K562 (cell line): Measurements from ENCODE around the gene ZNRF1. TPM values are rescaled to one million over a fixed set of nuclear protein-coding genes. Genes with fewer than 3 reads are reported as not detected.

ENCODE experiments used
- ARID1B ChIP-seq: fragments of 450-650 bp; IDR thresholded peaks from 2 replicates; pipeline ENCODE4 v1.6.1; 2016; ENCODE audit warnings: antibody characterized with exemption, mild to moderate bottlenecking, inconsistent platforms
- CC2D1A ChIP-seq: fragments of 450-650 bp; IDR thresholded peaks from 2 replicates; pipeline ENCODE4 v1.6.1; 2017; ENCODE audit warnings: mild to moderate bottlenecking
- CTBP1 ChIP-seq: fragments of 450-650 bp; IDR thresholded peaks from 2 replicates; pipeline ENCODE4 v1.6.1; 2016; ENCODE audit warnings: borderline replicate concordance
- ERF ChIP-seq: fragments of 450-650 bp; formaldehyde crosslinking; IDR thresholded peaks from 2 replicates; pipeline ENCODE4 v1.4.0; 2020; ENCODE audit warnings: mild to moderate bottlenecking, mixed read lengths
- ETS2 ChIP-seq: IDR thresholded peaks from 2 replicates; pipeline ENCODE4 v1.6.1; 2016; ENCODE audit warnings: borderline replicate concordance, missing genetic modification characterization, mild to moderate bottlenecking, moderate library complexity, missing compliant biosample characterization; ENCODE audit not compliant: poor library complexity, severe bottlenecking
- FOS ChIP-seq: IDR thresholded peaks from 3 replicates; pipeline ENCODE4 v1.6.1; 2011; ENCODE audit not compliant: insufficient read length; ENCODE audit errors: extremely low read depth
- GATA2 ChIP-seq: sonication (generic); formaldehyde crosslinking; IDR thresholded peaks from 2 replicates; pipeline ENCODE4 v1.4.0; 2020; ENCODE audit warnings: mild to moderate bottlenecking, missing genetic modification reagents
- HCFC1 ChIP-seq: IDR thresholded peaks from 2 replicates; pipeline ENCODE4 v1.6.1; 2012; ENCODE audit warnings: low read depth, low read length, improper control_type of control experiment
- HNRNPK ChIP-seq: fragments of 200-400 bp; formaldehyde crosslinking; IDR thresholded peaks from one replicate; pipeline ENCODE4 v1.6.1; 2018; ENCODE audit warnings: mild to moderate bottlenecking, low read depth, low read length; ENCODE audit not compliant: poor library complexity, severe bottlenecking
- MCM7 ChIP-seq, 2 experiments: fragments of 450-650 bp; IDR thresholded peaks; 2 replicates each; pipeline ENCODE4 v1.6.1; 2016 to 2018
- MEF2A ChIP-seq: IDR thresholded peaks from 2 replicates; pipeline ENCODE4 v1.6.1; 2011; ENCODE audit warnings: low read depth, mild to moderate bottlenecking, low read length, moderate library complexity; ENCODE audit not compliant: control insufficient read depth
- NCOA4 ChIP-seq: fragments of 450-650 bp; IDR thresholded peaks from 2 replicates; pipeline ENCODE4 v1.6.1; 2018; ENCODE audit warnings: mild to moderate bottlenecking; ENCODE audit not compliant: partially characterized antibody
- NFE2L1 ChIP-seq: fragments of 450-650 bp; IDR thresholded peaks from 2 replicates; pipeline ENCODE4 v1.6.1; 2016; ENCODE audit warnings: missing genetic modification characterization, low read depth, mild to moderate bottlenecking, missing compliant biosample characterization, moderate library complexity, borderline replicate concordance
- RNF2 ChIP-seq: sonication (generic); IDR thresholded peaks from 2 replicates; pipeline ENCODE4 v1.6.1; 2016
- SLC30A9 ChIP-seq: fragments of 250-450 bp; sonication (Bioruptor Pico); IDR thresholded peaks from 2 replicates; pipeline ENCODE4 v1.8.0; 2022; ENCODE audit warnings: mild to moderate bottlenecking, moderate library complexity
- SMARCA4 ChIP-seq: fragments of 450-650 bp; IDR thresholded peaks from 2 replicates; pipeline ENCODE4 v1.6.1; 2016
- SMARCA5 ChIP-seq: fragments of 450-650 bp; IDR thresholded peaks from 2 replicates; pipeline ENCODE4 v1.6.1; 2016
- STAG1 ChIP-seq: sonication (generic); formaldehyde crosslinking; IDR thresholded peaks from 2 replicates; pipeline ENCODE4 v1.5.0; 2020; ENCODE audit warnings: missing genetic modification reagents, borderline replicate concordance
- SUPT5H ChIP-seq: fragments of 450-650 bp; IDR thresholded peaks from 2 replicates; pipeline ENCODE4 v1.6.1; 2016
- TEAD2 ChIP-seq: fragments of 450-650 bp; IDR thresholded peaks from 2 replicates; pipeline ENCODE4 v1.6.1; 2016; ENCODE audit warnings: missing genetic modification characterization, control low read depth, missing compliant biosample characterization
- ZEB2 ChIP-seq: fragments of 450-650 bp; IDR thresholded peaks from 2 replicates; pipeline ENCODE4 v1.6.1; 2016
- ZNF124 ChIP-seq: sonication (generic); formaldehyde crosslinking; IDR thresholded peaks from 2 replicates; pipeline ENCODE4 v1.8.1; 2022; ENCODE audit warnings: missing genetic modification reagents
- ZNF146 ChIP-seq: IDR thresholded peaks from one replicate; pipeline ENCODE4 v1.6.1; 2018; ENCODE audit warnings: missing compliant biosample characterization; ENCODE audit not compliant: unreplicated experiment
- ZNF780A ChIP-seq: fragments of 250-450 bp; sonication (Bioruptor Pico); IDR thresholded peaks from 2 replicates; pipeline ENCODE4 v1.5.0; 2021; ENCODE audit warnings: mild to moderate bottlenecking
- polyA plus RNA-seq, 8 experiments: library from polyadenylated mRNA; depleted of rRNA in 4 of 8; stranded (reverse) in 5 of 8; unstranded in 3 of 8; fragments of >200 nt; fragmentation: Nextera tagmentation in 2 of 8; fragmentation: Illumina TruSeq in 1 of 8; extraction: Ambion mirVana in 2 of 8; extraction: Trizol in 1 of 8; gene quantifications; 2 replicates each; pipeline versions ENCODE4 v1.2.1 to v1.2.3, GENCODE V29; 2011 to 2014; ENCODE audit warnings: inconsistent platforms in 1 of 8, missing spikeins in 1 of 8
- total RNA-seq, 7 experiments: library from RNA; depleted of rRNA in 6 of 7; stranded (reverse); fragments of >200 nt in 6 of 7; fragmentation: Illumina TruSeq in 2 of 7; extraction: Trizol in 2 of 7; gene quantifications; 2 replicates each; pipeline versions ENCODE4 v1.2.1 to v1.2.3, GENCODE V29; 2011 to 2021; ENCODE audit warnings: low replicate concordance in 1 of 7
- TF ChIP-seq, protein P1 (sequence below): sonication (generic); formaldehyde crosslinking; IDR thresholded peaks from 2 replicates; pipeline ENCODE4 v1.8.1; 2023; ENCODE audit warnings: missing genetic modification reagents, mild to moderate bottlenecking, borderline replicate concordance
- TF ChIP-seq, protein P2 (sequence below), 2 experiments: IDR thresholded peaks; 2 replicates each; pipeline ENCODE4 v1.6.1; 2011; ENCODE audit warnings: borderline replicate concordance in 1 of 2, control low read depth in 1 of 2, low read depth in 1 of 2, low read length in 1 of 2, mild to moderate bottlenecking in 1 of 2, mixed read lengths in 1 of 2, moderate library complexity in 1 of 2; ENCODE audit not compliant: insufficient read depth in 1 of 2, insufficient read length in 1 of 2, poor library complexity in 1 of 2, severe bottlenecking in 1 of 2; ENCODE audit errors: extremely low read depth in 1 of 2

ZNRF1 gene
- total and polyA plus RNA-seq, 9 of the 15 experiments (the other 6 are each of a cell fraction or from before 2014, with no cell fraction given), result 9.5 to 37.7 (median 20.0) TPM

GRCh38 chr16:74991593-74992403, 7.0 kb upstream of the ZNRF1 start (continued):
- TF ChIP-seq NFE2L1, result no peak
- no peak for TF ChIP-seq FOS
- peak; percentile 81 for TF ChIP-seq SMARCA4
- no peak for TF ChIP-seq ZNF124
- no peak for TF ChIP-seq HCFC1
- no peak for TF ChIP-seq ZEB2
- no peak for TF ChIP-seq HNRNPK
- no peak for TF ChIP-seq CC2D1A
- TF ChIP-seq MCM7 (IDR thresholded peaks at IDR 0.05), result no peak
- TF ChIP-seq SUPT5H, result no peak
- TF ChIP-seq RNF2, result no peak
- peak; percentile 52 for TF ChIP-seq GATA2 (CRISPR knock-in tag)
- no peak for TF ChIP-seq SLC30A9
- TF ChIP-seq TEAD2 (tag), result no peak
- no peak for TF ChIP-seq NCOA4
- no peak for TF ChIP-seq ETS2 (tag)
- 0 out of 2 replicates have a peak, but pooled peaks have one; percentile 42 for TF ChIP-seq SMARCA5
- peak; percentile 85 for TF ChIP-seq ARID1B
- TF ChIP-seq ERF (CRISPR knock-in tag), result no peak
- TF ChIP-seq ZNF146, result no peak
- TF ChIP-seq, protein P1, sequence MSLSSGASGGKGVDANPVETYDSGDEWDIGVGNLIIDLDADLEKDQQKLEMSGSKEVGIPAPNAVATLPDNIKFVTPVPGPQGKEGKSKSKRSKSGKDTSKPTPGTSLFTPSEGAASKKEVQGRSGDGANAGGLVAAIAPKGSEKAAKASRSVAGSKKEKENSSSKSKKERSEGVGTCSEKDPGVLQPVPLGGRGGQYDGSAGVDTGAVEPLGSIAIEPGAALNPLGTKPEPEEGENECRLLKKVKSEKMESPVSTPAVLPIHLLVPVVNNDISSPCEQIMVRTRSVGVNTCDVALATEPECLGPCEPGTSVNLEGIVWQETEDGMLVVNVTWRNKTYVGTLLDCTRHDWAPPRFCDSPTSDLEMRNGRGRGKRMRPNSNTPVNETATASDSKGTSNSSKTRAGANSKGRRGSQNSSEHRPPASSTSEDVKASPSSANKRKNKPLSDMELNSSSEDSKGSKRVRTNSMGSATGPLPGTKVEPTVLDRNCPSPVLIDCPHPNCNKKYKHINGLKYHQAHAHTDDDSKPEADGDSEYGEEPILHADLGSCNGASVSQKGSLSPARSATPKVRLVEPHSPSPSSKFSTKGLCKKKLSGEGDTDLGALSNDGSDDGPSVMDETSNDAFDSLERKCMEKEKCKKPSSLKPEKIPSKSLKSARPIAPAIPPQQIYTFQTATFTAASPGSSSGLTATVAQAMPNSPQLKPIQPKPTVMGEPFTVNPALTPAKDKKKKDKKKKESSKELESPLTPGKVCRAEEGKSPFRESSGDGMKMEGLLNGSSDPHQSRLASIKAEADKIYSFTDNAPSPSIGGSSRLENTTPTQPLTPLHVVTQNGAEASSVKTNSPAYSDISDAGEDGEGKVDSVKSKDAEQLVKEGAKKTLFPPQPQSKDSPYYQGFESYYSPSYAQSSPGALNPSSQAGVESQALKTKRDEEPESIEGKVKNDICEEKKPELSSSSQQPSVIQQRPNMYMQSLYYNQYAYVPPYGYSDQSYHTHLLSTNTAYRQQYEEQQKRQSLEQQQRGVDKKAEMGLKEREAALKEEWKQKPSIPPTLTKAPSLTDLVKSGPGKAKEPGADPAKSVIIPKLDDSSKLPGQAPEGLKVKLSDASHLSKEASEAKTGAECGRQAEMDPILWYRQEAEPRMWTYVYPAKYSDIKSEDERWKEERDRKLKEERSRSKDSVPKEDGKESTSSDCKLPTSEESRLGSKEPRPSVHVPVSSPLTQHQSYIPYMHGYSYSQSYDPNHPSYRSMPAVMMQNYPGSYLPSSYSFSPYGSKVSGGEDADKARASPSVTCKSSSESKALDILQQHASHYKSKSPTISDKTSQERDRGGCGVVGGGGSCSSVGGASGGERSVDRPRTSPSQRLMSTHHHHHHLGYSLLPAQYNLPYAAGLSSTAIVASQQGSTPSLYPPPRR (CRISPR knock-in tag), result no peak
- TF ChIP-seq MEF2A, result no peak
- no peak for TF ChIP-seq STAG1 (CRISPR knock-in tag)
- TF ChIP-seq ZNF780A (CRISPR knock-in tag), result no peak
- TF ChIP-seq CTBP1, result no peak; the same call in 1 of the 2 replicates
- TF ChIP-seq, protein P2, sequence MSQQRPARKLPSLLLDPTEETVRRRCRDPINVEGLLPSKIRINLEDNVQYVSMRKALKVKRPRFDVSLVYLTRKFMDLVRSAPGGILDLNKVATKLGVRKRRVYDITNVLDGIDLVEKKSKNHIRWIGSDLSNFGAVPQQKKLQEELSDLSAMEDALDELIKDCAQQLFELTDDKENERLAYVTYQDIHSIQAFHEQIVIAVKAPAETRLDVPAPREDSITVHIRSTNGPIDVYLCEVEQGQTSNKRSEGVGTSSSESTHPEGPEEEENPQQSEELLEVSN (IDR thresholded peaks at IDR 0.05; ENCODE audit: borderline replicate concordance in 1 of 2, extremely low read depth in 1 of 2, insufficient read depth in 1 of 2, insufficient read length in 1 of 2, low read depth in 1 of 2, low read length in 1 of 2, poor library complexity in 1 of 2, severe bottlenecking in 1 of 2), result no peak
